HG03097 (cell line): ENCODE results near the gene NEK1.
A peak's percentile ranks its signal among the peaks of the same experiment; 100 is the strongest.

Experiments
- ATAC-seq: cut with Tn5 transposase; IDR thresholded peaks from one replicate; pipeline ENCODE4 v1.9.1; 2021; ENCODE audit not compliant: unreplicated experiment, low FRiP score

NEK1 gene, protein sequence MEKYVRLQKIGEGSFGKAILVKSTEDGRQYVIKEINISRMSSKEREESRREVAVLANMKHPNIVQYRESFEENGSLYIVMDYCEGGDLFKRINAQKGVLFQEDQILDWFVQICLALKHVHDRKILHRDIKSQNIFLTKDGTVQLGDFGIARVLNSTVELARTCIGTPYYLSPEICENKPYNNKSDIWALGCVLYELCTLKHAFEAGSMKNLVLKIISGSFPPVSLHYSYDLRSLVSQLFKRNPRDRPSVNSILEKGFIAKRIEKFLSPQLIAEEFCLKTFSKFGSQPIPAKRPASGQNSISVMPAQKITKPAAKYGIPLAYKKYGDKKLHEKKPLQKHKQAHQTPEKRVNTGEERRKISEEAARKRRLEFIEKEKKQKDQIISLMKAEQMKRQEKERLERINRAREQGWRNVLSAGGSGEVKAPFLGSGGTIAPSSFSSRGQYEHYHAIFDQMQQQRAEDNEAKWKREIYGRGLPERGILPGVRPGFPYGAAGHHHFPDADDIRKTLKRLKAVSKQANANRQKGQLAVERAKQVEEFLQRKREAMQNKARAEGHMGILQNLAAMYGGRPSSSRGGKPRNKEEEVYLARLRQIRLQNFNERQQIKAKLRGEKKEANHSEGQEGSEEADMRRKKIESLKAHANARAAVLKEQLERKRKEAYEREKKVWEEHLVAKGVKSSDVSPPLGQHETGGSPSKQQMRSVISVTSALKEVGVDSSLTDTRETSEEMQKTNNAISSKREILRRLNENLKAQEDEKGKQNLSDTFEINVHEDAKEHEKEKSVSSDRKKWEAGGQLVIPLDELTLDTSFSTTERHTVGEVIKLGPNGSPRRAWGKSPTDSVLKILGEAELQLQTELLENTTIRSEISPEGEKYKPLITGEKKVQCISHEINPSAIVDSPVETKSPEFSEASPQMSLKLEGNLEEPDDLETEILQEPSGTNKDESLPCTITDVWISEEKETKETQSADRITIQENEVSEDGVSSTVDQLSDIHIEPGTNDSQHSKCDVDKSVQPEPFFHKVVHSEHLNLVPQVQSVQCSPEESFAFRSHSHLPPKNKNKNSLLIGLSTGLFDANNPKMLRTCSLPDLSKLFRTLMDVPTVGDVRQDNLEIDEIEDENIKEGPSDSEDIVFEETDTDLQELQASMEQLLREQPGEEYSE (N-terminal part only)

DNA sequence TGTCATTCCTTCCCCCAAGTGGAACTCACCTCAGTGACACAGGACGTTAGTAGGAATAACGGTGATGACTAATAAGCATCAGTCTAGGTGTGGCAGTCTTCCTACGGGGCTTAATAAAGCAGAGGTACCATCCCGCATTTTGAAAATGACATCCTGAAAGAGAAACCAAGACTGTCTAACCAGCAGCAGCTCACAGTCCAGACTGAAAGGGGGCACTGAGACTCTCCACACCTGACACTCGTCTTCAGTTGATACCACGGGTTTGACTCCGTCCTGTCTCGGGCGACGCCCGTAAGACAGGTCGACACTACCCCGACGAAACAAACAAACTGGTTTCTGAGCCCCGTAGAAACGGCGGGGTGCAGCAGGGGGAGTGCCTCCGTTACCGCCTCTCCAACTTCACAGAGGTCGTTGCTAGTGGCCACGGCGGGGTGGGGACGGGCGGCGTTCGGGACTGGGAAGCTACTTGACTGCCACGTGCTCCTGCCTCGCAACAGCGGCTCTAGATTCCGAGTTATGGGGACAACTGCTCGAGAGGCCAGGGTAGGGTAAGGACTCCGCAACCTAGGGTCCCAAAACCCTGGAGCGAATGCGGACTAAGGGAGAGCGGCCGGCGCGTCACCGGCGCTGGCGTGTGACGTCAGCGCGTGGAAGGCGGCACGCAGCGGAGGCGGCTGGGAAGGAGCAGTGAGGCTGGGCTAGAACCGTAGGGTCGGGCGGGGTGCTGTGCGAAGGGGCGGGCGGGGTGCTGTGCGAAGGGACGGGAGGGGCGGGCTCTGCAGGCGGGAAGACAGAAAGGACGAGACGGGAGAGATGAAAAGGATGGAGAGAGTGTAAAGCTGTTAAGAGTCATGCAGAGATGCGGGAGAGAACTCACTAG is at the start of gene NEK1:
TSS of gene NEK1 (minus strand) at position 593 of the 880 bp plus-strand sequence. CDS start 9,953 bp downstream, outside the sequence.
- peak; percentile 84 for ATAC-seq

DNA sequence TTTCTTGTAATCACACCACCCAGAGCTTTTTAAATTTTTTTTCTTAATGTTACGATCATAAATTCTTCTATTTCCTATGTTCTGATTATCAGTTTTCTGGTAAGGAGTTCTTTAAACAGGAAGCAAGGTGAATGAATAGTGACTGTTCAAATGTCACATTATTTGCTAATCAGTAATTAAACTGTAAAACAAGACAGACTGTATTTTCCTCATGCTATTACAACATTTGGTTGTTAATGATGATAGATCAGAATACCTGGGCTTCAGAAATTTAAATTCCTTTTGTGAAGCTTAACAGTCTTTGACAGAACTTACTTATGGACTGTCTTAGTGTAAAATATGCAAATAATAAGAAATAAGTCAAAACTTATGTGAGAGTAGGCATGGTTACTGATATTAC is 49.4 kb upstream of the NEK1 start:
- no peak for ATAC-seq

DNA sequence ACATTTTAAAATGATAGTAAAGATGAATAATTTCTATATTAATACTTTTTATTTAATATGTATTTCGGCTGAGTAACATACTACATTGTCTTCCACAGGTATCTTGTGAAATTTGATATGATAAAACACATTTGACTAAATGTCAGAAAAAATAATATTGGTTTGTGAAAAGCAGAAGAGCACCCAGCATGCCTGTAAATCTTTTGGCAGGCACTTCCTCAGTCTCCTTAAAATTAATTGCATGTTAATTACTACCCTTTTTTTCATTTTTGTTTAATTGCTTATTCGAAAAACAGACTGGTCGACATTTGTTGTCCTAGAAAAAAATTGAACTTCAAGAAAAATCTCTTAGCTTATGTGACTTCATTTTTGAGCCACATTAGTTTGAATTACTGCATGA is 48.5 kb upstream of the NEK1 start:
- ATAC-seq, result no peak

DNA sequence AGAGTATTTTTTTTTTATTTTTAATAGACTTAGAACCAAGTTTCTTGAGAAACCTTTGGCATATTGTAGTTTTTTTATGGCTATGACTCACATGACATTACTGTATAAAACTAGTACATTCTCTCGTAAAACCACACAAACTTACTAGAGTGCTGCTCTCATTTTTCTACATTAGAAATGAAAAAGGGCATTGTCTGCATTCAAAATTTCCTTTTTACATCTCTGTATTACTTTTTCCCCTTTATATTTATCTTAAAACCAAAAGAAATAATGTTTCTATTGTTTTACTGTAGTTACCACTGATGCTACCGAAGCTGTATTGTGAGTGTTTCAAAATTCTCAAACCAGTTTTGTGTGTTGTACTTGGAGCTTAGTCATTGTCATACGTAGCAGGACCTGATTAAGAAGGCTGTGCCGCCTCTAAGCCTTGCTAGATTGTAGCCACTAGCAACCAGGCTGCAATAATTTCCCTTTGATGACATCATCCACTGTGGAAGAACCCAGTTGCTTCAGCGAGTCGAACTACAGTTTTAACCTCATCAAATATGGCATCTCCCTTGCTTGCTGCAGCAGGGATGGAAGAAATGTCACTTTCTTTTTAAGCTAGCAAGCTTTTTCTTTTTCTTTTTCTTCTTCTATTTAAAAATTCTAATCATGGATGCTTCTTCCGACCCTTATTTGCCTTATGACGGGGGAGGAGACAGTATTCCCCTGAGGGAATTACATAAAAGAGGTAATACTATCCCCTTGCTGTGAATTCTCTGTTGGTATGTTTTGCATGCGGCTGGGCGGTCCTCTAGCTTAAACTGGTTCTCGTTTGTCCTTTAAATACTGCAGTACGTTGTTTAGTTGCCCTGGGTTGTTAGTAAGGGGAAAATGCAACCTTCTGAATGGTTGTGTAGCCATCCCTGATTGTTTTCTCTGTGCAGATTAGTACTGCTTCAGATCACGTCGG is 47.6 kb upstream of the NEK1 start:
- peak; percentile 93 for ATAC-seq

DNA sequence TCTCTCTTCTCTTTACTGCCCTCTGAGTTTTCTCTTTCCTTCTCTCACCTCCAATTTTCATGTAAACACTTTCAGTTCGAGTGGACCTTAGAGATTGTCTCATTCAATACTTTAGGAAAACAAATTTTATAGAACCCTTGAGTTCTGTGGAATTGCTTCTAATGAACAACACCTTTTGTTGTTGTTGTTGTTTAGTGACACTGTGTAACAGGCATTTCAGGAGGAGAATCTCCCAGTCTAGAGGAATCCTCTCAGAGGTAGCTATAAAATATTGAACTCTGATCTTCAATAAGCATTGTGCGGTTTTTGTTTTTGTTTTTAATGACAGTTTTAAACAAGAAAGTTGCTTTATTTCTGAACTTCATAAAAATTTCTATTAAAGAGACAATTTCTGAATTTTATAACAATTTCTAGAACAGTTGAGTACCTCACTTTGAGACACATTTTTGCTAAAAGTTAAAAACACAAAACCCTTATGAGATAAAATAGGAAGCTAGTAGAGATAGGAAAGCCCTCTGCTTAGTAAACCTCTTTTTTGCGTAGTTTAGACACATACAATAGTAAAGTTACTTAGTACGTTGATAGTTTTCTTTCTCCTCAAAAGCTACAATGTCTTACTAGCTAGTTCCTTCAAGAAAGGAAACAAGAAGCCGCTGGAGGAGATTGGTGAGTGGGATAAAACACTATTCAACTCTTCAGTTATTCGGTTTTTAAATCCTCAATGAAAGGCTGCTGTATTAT is 46.8 kb upstream of the NEK1 start:
- no peak for ATAC-seq

DNA sequence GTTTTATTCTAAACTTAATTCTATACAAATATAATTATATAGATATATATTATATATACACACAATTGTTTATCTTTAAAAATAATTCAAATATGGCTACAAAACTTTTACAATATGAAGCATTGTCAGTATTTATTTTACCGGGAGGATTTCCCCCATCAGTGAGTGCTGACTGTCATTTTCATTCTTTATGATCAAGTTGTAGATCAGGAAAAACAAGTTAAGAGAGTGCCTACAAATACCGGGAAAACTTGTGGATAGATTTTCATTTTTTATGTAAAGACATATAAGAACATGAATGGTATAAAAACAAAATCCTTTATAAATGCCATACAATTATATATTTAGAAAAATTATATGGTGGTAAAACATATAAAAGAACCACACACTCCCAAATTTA is 45.8 kb upstream of the NEK1 start:
- no peak for ATAC-seq

DNA sequence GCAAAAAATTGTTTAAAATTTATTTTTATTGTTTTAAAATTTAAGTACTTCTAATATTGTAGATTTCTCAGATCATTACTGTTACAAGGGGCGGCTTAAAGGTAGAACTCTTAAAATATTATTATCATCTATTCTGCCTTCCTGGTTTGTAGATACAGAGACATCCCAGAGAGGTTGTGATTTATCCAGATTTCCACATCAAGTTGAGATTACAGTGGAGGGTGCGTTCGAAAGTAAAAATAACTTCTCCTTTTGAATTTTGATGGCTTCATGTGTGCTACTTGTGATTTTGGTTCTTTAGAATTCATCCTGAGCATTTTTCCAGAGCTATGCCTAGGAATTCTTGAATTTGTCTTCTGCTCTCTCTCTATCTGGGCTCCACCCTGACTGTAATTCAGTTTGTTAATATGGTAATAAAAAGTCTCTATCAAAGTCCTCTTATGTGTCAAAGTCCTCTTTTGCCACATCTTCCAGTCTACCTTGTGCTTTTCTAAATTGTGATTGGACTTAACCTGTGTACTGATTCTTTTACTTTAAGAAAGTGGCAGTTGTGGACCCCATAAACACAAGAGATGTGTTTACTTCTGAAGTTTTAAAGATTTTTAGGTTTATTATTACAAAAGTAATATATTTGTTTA is 45.2 kb upstream of the NEK1 start:
- no peak for ATAC-seq

DNA sequence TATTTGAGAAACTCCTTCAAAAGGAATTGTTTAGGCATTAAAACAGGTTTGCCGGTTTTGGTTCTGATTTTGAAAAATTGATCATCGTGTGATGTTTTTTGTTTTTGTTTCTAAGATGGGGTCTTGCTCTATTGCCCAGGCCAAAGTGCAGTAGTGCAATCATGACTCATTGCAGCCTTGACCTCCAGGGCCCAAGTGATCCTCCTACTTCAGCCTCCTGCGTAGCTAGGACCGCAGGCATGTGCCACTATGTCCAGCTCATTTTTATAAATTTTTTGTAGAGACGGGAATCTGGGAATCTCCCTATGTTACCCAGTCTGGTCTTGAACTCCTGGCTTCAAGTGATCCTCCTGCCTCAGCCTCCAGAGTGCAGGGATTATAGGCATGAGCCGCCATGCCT is 43.0 kb upstream of the NEK1 start:
- ATAC-seq, result no peak

DNA sequence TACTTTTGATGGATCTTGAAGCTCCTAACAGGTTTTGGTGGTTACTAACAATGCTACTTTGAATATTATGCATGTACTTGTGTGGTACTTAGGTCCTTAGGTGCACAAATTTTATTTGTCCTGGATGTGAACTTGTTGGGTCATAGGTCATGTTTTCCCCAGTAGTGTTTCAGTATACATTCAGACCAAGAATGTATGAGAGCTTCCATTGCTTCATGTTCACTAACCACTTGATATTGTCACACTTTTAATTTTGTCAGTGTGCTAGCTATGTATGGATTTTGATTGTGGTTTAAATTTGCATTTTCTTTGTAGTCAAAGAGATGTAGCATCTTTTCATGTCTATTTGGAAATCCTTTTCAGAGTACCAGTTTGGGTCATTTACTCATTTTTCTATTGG is 40.2 kb upstream of the NEK1 start:
- ATAC-seq, result no peak

DNA sequence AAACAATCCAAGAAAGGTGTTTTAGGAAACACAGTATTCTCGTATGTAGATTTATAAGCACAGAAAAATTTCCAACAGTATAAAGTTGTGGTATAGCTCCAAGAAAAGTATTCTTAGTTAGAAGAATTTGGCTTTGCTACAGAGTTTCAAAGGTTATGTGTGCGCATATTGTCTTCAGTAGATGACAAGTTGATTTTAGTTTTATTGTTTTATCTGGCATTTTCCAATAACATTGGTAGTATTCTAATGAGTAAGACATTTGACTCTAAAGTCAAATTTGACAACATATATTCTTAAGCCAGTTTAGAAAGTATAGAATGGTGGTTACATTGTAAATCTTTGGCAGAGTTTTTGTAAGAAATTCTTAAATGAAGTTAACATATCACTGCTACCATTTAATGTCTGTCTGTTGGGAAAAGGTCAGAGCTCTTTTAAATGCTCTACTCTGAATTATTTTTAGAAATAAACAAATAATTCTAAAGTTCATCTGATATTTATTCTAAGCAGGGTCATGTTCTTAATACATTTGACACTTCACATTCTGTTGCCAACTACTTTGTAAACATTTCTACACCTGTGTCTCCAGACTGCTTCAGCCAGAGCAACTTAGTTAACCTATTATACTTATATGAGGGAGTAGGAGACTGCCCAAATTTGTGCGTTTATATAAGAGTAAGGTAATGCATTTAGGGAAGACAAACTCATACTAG is 38.0 kb upstream of the NEK1 start:
- ATAC-seq, result no peak

DNA sequence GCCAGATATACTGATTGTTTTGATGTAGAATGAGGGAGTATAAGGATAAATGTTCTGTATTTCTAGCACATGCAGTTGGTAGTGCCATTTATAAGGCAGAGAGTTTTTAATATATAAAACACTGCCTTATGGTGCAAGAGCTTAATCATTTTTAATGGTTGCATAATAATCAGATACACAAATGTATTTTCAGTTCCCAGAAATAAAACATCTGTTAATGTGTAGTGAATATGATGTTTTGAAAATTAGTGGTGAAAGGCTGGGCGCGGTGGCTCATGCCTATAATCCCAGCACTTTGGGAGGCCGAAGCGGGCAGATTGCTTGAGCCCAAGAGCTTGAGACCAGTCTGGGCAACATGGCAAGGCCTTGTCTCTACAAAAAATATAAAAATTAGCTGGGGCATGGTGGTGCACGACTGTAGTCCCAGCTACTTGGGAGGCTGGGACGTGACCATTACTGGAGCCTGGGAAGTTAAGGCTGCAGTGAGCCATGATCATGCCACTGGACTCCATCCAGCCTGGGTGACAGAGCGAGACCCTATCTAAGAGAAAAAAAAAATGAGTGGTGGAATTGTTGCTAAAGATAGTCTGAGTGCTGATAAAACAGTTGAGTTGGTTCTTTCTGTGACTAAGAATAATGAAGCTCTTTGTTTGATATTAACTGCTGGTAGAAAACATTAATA is 37.3 kb upstream of the NEK1 start:
- ATAC-seq, result no peak

DNA sequence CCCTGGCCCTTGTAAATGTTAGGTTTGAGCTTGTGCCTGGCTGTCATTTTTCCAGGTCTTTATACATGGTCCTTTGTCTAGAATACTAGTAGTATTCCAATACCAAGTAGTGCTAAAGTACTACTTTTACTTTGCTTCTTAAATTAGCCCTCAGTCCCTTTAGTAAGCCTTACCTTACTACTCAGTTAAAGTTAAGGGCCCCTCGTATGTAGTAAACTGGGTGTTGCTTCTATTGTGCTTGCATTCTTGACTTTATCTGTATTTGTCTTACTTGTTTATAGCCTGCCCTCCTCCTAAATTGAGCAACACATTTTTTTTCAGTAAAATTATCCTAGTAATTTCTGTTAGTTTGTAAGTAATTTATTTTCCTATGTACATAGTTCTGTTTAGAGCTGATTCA is 33.2 kb upstream of the NEK1 start:
- ATAC-seq, result no peak

DNA sequence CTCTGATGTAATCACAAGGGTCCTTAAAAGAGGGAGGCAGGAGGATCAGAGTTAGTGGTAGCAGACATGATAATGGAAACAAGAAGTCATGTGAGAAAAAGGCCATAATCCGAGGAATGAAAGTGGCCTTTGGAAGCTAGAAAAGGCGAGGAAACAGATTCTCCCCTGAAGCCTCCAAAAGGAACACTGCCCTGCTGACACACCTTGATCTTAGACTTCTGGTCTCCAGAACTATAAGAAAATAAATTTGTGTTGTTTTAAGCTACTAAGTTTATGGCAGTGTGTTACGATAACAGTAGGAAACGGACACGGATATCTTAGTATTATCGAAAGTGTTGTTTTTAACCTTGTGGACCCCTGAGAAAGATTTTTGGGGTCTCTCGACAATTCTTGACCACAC is 32.4 kb upstream of the NEK1 start:
- ATAC-seq, result no peak

DNA sequence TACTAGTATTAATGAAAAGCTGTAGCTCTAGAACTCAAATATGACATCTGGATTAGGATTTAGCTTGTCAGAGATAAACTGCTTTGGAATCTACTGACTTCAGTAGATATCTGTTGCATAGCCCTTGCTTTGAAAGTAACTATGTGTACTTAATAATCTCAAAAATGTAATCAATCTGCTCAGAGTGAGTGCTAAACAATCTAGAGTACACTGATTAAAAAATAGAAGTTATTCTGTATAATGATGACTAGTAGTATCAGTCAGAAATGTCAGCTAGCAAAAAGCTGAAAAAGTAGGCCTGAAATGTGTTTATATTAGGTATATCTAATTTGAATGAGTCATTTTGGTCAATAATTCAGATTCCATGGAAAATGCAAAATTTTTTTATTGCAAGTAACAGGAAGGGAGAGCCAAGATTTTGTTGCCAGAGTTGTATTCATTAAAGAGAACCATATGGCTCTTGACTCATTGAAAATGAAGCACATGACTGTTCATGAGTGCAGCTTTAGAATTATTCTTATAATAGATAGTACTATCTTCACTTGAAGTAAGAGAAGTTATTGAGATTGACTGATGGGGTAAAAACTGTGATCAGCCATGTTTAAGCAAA is 28.0 kb upstream of the NEK1 start:
- no peak for ATAC-seq

DNA sequence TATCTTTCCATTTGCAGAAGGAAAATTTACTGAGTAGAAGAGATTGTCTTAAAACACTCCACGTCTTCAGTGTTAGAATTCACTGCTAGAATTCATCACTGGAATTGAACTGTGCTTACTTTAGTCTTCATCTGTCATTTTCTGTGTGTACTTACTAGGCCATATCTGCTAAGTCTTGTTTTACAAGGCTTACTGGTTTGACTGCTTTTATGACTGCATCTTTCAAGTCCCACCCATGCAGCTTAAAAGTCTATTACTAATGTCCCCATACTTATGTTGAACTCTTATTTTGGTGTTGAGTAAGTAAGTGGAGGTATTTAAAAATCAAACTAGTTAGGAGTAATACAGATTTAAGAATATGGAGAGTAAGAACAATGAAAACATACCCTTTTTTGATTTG is 22.6 kb upstream of the NEK1 start:
- ATAC-seq, result no peak

DNA sequence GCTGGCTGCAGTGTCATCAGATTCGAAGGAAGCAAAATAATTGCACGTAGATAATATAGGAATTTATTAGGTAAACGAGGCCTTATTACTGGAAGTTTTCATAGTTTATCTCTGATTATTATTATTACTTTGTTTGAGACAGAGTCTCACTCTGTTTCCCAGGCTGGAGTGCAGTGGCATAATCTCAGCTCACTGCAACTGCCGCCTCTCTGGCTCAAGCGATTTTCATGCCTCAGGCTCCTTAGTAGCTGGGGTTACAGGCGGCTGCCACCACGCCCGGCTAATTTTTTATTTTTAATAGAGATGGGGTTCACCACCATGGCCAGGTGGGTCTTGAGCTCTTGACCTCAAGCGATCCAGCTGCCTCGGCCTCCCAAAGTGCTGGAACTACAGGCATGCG is 20.5 kb upstream of the NEK1 start:
- no peak for ATAC-seq
